ENCODE results near the gene CXCL12.
A peak's percentile ranks its signal among the peaks of the same experiment; 100 is the strongest.

Gene CXCL12

GRCh38 chr10:44384601-44385025 lies 284 bp downstream of the CXCL12 start:
- peak; percentile 28 for DNase-seq (ENCODE audit: low read depth)

GRCh38 chr10:44383749-44384600 lies 922 bp downstream of the CXCL12 start:
- peak; percentile 30 for DNase-seq (ENCODE audit: low read depth)

- DNase-seq (ENCODE audit: low read depth): no peak
Measured at GRCh38 chr10:44382981-44383748, 1.7 kb downstream of the CXCL12 start.

- no peak for DNase-seq (ENCODE audit: low read depth)
Measured at GRCh38 chr10:44382131-44382858, 2.6 kb downstream of the CXCL12 start.

- no peak for DNase-seq (ENCODE audit: low read depth)
Measured at GRCh38 chr10:44380829-44381600, 3.9 kb downstream of the CXCL12 start.

GRCh38 chr10:44379907-44380306 lies 5.0 kb downstream of the CXCL12 start:
- no peak for DNase-seq (ENCODE audit: low read depth)

GRCh38 chr10:44378626-44379025 lies 6.3 kb downstream of the CXCL12 start:
- no peak for DNase-seq (ENCODE audit: low read depth)

- no peak for DNase-seq (ENCODE audit: low read depth)
Measured at GRCh38 chr10:44377651-44378310, 7.1 kb downstream of the CXCL12 start.

- DNase-seq (ENCODE audit: low read depth): no peak
Measured at GRCh38 chr10:44376472-44377099, 8.3 kb downstream of the CXCL12 start.

- no peak for DNase-seq (ENCODE audit: low read depth)
Measured at GRCh38 chr10:44374155-44374554, 10.7 kb downstream of the CXCL12 start.

GRCh38 chr10:44373341-44373995 lies 11.4 kb downstream of the CXCL12 start:
- DNase-seq (ENCODE audit: low read depth): no peak

- no peak for DNase-seq (ENCODE audit: low read depth)
Measured at GRCh38 chr10:44372181-44372580, 12.7 kb downstream of the CXCL12 start.

GRCh38 chr10:44370731-44371248 lies 14.1 kb downstream of the CXCL12 start:
- DNase-seq (ENCODE audit: low read depth): no peak

GRCh38 chr10:44369854-44370253 lies 15.0 kb downstream of the CXCL12 start:
- no peak for DNase-seq (ENCODE audit: low read depth)

- no peak for DNase-seq (ENCODE audit: low read depth)
Measured at GRCh38 chr10:44369296-44369695, 15.6 kb downstream of the CXCL12 start.

GRCh38 chr10:44368637-44369036 lies 16.3 kb downstream of the CXCL12 start:
- DNase-seq (ENCODE audit: low read depth): no peak

- DNase-seq (ENCODE audit: low read depth): peak; percentile 10
Measured at GRCh38 chr10:44366941-44367630, 17.8 kb downstream of the CXCL12 start.

GRCh38 chr10:44364566-44364965 lies 20.3 kb downstream of the CXCL12 start:
- DNase-seq (ENCODE audit: low read depth): no peak

GRCh38 chr10:44363716-44364115 lies 21.2 kb downstream of the CXCL12 start:
- no peak for DNase-seq (ENCODE audit: low read depth)
